Type B pancreatic cell (in vitro differentiated cells): ENCODE data around the gene SMARCB1. TPM values are rescaled to one million over a fixed set of nuclear protein-coding genes. Genes with fewer than 3 reads are reported as not detected.

Experiments
- DNase-seq: peaks from one replicate; pipeline ENCODE4 v3.0.0; 2021; ENCODE audit warnings: mixed read lengths; ENCODE audit not compliant: unreplicated experiment; ENCODE audit errors: extremely low spot score
- H3K27ac Mint-ChIP-seq: 2 replicates; pipeline ENCODE4 v1.8.0; 2021; ENCODE audit warnings: mild to moderate bottlenecking, mixed read lengths
- H3K27me3 Mint-ChIP-seq: 2 replicates; pipeline ENCODE4 v1.8.0; 2021; ENCODE audit warnings: mixed read lengths
- H3K36me3 Mint-ChIP-seq: 2 replicates; pipeline ENCODE4 v1.8.0; 2021; ENCODE audit warnings: mixed read lengths
- H3K4me1 Mint-ChIP-seq: one replicate; pipeline ENCODE4 v1.8.0; 2021; ENCODE audit warnings: mixed read lengths; ENCODE audit not compliant: unreplicated experiment
- H3K4me3 Mint-ChIP-seq: 2 replicates; pipeline ENCODE4 v1.8.0; 2021; ENCODE audit warnings: mild to moderate bottlenecking, mixed read lengths
- H3K9me3 Mint-ChIP-seq: 2 replicates; pipeline ENCODE4 v1.8.0; 2021; ENCODE audit warnings: mixed read lengths
- total RNA-seq: library from RNA; stranded (reverse); gene quantifications from 2 replicates; pipeline ENCODE4 v1.2.1, GENCODE V29; 2021; ENCODE audit warnings: low replicate concordance
- TF ChIP-seq, protein P1 (sequence below): fragments of 200-600 bp; sonication (generic); conservative IDR thresholded peaks from 2 replicates; pipeline ENCODE4 v1.5.0; 2021; ENCODE audit warnings: antibody characterized with exemption, mild to moderate bottlenecking

Gene SMARCB1
- total RNA-seq, 1 donor from 2014 or later, result 159 TPM

DNA sequence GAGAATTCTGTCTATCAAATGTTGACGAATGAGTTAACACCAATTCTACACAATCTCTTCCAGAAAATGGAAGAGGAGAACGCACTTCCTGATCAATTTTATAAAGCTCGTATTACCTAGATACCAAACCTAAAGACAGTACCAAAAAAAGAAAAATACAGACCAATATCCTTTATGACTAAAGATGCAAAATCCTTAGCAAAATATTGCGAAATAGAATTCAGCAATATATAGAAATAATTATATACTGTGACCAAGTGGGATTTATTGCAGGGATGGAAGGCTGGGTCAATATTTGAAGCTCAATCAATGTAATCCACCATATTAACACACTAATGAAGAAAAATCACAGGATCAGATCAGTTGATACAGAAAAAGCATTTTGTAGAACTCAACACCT lies 25.6 kb downstream of the SMARCB1 start:
- Mint-ChIP-seq H3K9me3 (no peaks in the 10 kb centered on the region), H3K27ac (no peak overlapping the region), H3K4me1 (no peaks in the 10 kb centered on the region), H3K4me3 (no peak overlapping the region), H3K36me3 (peaks cover 38% of the 10 kb centered on the region), H3K27me3 (no peaks in the 10 kb centered on the region)
- no peak for DNase-seq
- TF ChIP-seq, protein P1, sequence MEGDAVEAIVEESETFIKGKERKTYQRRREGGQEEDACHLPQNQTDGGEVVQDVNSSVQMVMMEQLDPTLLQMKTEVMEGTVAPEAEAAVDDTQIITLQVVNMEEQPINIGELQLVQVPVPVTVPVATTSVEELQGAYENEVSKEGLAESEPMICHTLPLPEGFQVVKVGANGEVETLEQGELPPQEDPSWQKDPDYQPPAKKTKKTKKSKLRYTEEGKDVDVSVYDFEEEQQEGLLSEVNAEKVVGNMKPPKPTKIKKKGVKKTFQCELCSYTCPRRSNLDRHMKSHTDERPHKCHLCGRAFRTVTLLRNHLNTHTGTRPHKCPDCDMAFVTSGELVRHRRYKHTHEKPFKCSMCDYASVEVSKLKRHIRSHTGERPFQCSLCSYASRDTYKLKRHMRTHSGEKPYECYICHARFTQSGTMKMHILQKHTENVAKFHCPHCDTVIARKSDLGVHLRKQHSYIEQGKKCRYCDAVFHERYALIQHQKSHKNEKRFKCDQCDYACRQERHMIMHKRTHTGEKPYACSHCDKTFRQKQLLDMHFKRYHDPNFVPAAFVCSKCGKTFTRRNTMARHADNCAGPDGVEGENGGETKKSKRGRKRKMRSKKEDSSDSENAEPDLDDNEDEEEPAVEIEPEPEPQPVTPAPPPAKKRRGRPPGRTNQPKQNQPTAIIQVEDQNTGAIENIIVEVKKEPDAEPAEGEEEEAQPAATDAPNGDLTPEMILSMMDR, result no peak

DNA sequence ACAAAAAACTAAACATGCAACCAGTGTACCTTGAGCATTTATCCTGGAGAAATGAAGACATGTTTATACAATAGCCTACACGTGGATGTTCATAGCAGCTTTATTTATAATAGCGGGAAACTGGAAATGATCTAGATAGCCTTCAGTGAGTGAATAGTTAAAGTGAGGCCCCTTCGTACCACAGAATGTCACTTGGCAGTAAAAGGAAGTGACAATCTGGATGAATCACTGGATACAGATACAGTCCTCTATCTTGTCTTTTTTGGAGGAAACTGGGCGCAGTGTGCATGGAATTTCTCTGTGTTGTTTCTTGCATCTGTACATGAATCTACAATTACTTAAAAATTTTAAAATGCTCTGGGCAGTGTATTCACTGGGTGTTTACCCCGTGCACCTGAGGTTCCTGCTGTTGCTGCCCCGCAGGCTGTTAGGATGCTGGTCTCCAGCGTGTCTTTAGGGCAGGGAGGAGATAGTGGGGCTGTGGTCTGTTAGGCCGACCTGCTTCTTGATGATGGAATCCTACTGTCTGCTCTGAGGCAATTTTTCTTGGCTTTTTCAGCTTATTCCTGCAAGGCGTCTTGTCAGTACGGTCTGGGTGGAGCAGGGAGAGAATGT lies 28.9 kb downstream of the SMARCB1 start:
- no peaks in the 10 kb centered on the region for H3K27me3 Mint-ChIP-seq
- peaks cover 46% of the 10 kb centered on the region for H3K36me3 Mint-ChIP-seq
- H3K4me1 Mint-ChIP-seq, result no peaks in the 10 kb centered on the region
- TF ChIP-seq, protein P1, result no peak
- DNase-seq, result no peak
- H3K27ac Mint-ChIP-seq, result peak overlapping the region; percentile 41
- H3K4me3 Mint-ChIP-seq, result no peak overlapping the region
- no peaks in the 10 kb centered on the region for H3K9me3 Mint-ChIP-seq

DNA sequence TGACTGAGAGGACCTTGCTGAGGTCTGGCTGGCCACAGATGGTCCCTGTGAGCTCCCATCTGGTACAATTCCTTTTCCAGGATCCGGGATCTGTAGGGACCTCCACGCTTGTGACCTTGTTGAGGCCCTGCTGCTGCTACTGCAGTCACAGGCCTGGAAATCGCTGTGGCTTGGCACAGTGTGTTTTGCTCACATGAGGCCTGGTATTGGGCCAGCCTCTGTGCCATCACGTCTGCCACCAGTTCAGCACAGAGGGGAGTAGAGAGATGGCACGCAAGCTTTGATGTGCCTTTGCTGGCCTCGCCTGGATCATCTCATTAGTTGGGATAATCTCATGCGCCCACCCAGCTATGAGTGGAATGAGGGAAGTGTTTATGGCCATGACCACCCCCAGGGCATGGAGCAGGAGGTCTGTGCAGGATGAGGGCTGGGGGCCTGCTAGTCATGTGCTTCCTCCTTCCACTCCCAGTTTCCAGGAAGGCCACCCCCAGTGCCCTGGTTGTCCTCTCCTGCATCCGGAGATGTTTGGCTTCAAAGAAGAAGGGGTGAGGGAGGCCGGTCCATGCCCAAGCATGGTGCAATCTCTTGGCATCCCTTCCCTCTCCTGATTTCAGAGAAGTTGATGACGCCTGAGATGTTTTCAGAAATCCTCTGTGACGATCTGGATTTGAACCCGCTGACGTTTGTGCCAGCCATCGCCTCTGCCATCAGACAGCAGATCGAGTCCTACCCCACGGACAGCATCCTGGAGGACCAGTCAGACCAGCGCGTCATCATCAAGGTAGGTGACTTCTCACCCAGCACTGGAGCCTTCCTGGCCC lies 29.6 kb downstream of the SMARCB1 start:
- Mint-ChIP-seq H3K4me3 (no peak overlapping the region), H3K27ac (peak overlapping the region; percentile 41), H3K27me3 (no peaks in the 10 kb centered on the region), H3K9me3 (no peaks in the 10 kb centered on the region), H3K36me3 (peaks cover 40% of the 10 kb centered on the region), H3K4me1 (no peaks in the 10 kb centered on the region)
- DNase-seq, result no peak
- TF ChIP-seq, protein P1, result no peak

DNA sequence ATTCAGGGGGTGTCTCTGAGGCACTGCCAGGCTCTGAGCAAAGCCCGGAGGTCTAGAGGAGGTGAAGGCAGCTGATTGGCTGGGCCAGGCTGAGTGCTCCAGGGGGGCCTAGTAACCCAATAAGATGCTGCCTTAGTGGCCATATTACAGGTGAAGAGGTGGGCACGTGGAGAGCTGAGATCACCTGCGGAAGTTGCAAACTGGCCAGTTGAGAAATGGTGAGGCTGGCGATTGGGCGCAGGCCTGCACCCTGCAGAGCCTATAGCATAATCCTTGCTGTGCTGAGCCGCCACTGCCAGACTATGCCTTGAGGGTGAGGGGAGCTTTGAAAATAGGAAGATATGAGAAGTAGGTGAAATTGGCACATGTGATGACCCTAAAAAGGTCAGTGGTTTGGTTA lies 30.4 kb downstream of the SMARCB1 start:
- H3K27ac Mint-ChIP-seq, result no peak overlapping the region
- peaks cover 36% of the 10 kb centered on the region for H3K36me3 Mint-ChIP-seq
- H3K9me3 Mint-ChIP-seq, result no peaks in the 10 kb centered on the region
- H3K27me3 Mint-ChIP-seq, result no peaks in the 10 kb centered on the region
- DNase-seq, result no peak
- H3K4me3 Mint-ChIP-seq, result no peak overlapping the region
- H3K4me1 Mint-ChIP-seq, result no peaks in the 10 kb centered on the region
- TF ChIP-seq, protein P1, result no peak

DNA sequence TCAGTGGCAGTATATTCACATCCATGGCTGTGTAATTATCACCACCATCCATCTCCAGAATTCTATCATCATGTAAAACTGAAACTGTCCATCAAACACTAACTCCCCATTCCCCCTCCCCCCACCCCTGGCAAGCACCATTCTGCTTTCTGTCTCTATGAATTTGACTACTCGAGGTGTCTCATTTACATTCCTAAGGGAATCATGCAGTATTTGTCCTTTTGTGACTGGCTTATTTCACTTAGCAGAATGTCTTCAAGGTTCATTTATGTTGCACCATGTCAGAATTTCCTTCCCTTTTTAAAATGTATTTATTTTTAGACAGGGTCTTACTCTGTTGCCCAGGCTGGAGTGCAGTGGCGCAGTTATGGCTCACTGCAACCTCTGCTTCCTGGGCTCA lies 31.8 kb downstream of the SMARCB1 start:
- H3K27me3 Mint-ChIP-seq, result no peaks in the 10 kb centered on the region
- H3K27ac Mint-ChIP-seq, result no peak overlapping the region
- TF ChIP-seq, protein P1, result no peak
- H3K4me3 Mint-ChIP-seq, result no peak overlapping the region
- H3K36me3 Mint-ChIP-seq, result peaks cover 37% of the 10 kb centered on the region
- H3K4me1 Mint-ChIP-seq, result no peaks in the 10 kb centered on the region
- DNase-seq, result no peak
- no peaks in the 10 kb centered on the region for H3K9me3 Mint-ChIP-seq
